ENCODE data around the gene DNAH1.

The DNAH1 gene

GRCh38 chr3:52400275-52400793, 84.2 kb downstream of the DNAH1 start:
- TF ChIP-seq, protein P1, sequence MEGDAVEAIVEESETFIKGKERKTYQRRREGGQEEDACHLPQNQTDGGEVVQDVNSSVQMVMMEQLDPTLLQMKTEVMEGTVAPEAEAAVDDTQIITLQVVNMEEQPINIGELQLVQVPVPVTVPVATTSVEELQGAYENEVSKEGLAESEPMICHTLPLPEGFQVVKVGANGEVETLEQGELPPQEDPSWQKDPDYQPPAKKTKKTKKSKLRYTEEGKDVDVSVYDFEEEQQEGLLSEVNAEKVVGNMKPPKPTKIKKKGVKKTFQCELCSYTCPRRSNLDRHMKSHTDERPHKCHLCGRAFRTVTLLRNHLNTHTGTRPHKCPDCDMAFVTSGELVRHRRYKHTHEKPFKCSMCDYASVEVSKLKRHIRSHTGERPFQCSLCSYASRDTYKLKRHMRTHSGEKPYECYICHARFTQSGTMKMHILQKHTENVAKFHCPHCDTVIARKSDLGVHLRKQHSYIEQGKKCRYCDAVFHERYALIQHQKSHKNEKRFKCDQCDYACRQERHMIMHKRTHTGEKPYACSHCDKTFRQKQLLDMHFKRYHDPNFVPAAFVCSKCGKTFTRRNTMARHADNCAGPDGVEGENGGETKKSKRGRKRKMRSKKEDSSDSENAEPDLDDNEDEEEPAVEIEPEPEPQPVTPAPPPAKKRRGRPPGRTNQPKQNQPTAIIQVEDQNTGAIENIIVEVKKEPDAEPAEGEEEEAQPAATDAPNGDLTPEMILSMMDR (conservative IDR thresholded peaks at IDR 0.05; ENCODE audit: low read depth, low read length) = no peak
- DNase-seq (ENCODE audit: low read depth) = no peak
- H3K4me3 ChIP-seq (ENCODE audit: low read length) = no peak overlapping the region

DNA sequence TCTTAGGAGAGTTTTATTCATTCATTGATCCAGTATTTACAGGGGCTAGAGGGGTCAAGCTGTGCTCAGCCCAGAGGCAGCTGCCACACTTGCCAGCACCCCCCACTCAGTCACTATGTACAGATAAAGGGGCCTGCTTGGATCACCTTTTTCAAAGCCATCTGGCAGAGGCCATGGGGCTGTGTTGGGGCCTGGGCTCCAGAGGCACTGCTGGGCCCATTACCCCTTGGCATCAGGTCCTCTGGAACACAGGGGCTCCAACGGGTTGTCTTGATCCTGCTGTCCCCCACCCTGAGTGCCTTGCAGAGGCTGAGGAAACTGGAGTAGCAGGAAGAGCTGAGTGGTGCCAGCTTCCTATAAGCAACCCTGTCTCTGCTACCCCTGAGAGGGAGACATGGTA, 84.9 kb downstream of the DNAH1 start:
- no peak overlapping the region for H3K4me3 ChIP-seq (ENCODE audit: low read length)
- DNase-seq (ENCODE audit: low read depth) = no peak
- TF ChIP-seq, protein P1 (conservative IDR thresholded peaks at IDR 0.05; ENCODE audit: low read depth, low read length) = no peak

- TF ChIP-seq, protein P1 (conservative IDR thresholded peaks at IDR 0.05; ENCODE audit: low read depth, low read length) = no peak
- H3K4me3 ChIP-seq (ENCODE audit: low read length) = no peak overlapping the region
- no peak for DNase-seq (ENCODE audit: low read depth)
Measured at GRCh38 chr3:52401551-52401950, 85.4 kb downstream of the DNAH1 start.

GRCh38 chr3:52402101-52402521, 86.0 kb downstream of the DNAH1 start:
- no peak overlapping the region for H3K4me3 ChIP-seq (ENCODE audit: low read length)
- DNase-seq (ENCODE audit: low read depth) = no peak
- TF ChIP-seq, protein P1 (conservative IDR thresholded peaks at IDR 0.05; ENCODE audit: low read depth, low read length) = no peak

DNA sequence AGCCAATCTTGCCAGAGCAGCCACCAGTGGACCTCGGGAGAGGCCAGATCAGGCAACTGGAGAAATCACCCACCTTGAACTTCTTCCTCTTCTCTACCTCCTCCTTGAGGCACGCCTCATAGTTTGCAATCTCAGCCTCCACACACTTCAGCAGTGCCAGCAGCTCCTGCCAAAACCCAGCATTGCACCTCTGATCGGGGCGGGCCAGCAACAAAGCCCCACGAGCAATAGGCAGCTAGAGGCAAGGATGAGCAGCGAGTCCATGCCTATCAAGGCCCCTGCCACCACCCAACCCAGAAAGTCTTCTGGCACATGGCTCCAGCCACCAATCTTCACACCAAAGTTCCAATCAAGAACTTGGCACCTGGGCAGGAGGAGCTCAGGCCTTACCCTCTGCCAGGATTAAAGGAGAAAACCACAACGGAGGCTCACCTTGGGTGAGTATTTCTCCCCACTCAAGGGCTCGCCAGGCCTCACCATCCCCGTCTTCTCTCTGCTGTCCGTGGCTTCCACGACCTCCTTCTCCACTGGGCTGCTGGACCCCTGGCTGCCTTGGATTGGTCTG, 86.7 kb downstream of the DNAH1 start:
- TF ChIP-seq, protein P1 (conservative IDR thresholded peaks at IDR 0.05; ENCODE audit: low read depth, low read length) = no peak
- no peak overlapping the region for H3K4me3 ChIP-seq (ENCODE audit: low read length)
- no peak for DNase-seq (ENCODE audit: low read depth)

DNA sequence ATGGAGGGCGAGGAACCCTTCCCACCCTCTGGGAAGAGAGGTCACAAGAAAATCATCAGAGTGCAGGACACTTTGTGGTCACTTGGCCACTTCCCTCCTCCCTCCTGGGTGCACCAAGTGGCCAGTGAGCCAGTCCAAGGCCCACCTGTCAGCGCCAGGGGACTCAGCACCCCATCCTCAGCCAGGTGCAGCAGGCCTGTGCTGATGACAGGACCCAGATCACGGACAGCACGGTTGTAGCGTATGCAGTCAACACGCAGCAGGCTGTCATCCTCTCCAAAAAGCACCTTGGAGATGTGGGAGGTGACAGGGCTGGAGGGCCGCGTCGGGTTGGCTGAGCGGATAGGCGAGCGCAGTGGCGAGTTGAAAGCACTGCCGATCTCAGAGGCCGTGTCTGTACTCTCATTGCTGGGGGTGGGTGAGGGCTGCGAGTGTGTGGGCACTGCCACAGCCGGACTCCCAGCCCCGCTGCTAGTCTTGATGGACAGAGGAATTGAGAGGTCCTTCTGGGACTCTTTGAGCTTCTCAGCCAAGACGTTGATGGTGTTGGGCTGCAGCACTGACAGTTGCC, 87.2 kb downstream of the DNAH1 start:
- no peak overlapping the region for H3K4me3 ChIP-seq (ENCODE audit: low read length)
- TF ChIP-seq, protein P1 (conservative IDR thresholded peaks at IDR 0.05; ENCODE audit: low read depth, low read length) = no peak
- no peak for DNase-seq (ENCODE audit: low read depth)

DNA sequence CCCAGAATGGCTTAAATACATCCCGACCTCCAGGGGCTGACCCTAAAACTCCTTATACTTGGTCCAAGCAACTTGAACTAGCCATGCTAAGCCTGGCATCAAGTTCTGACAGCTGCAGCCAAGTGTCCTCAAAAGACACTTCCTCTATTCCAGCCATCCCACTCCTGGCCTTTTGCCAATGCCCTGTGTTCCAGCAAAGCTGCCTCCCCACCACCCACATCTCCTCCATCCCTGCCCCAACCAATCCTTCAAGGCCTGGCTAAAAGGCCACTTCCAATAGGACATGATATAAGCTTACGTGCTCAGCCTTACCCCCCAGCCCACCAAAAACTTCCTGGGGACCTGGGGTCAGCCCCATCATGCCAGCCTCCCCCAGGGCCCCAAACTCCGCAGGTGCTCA, 87.8 kb downstream of the DNAH1 start:
- TF ChIP-seq, protein P1 (conservative IDR thresholded peaks at IDR 0.05; ENCODE audit: low read depth, low read length) = no peak
- DNase-seq (ENCODE audit: low read depth) = no peak
- no peak overlapping the region for H3K4me3 ChIP-seq (ENCODE audit: low read length)

Data from retinal pigment epithelial cell (primary cell).